ENCODE results near the gene HELT.
"Not testable (repeated sequence)": the region's sequence is repeated elsewhere in the genome, so short reads cannot be mapped to it uniquely, and the experiment has no call there.

HELT gene, protein sequence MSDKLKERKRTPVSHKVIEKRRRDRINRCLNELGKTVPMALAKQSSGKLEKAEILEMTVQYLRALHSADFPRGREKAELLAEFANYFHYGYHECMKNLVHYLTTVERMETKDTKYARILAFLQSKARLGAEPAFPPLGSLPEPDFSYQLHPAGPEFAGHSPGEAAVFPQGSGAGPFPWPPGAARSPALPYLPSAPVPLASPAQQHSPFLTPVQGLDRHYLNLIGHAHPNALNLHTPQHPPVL

DNA sequence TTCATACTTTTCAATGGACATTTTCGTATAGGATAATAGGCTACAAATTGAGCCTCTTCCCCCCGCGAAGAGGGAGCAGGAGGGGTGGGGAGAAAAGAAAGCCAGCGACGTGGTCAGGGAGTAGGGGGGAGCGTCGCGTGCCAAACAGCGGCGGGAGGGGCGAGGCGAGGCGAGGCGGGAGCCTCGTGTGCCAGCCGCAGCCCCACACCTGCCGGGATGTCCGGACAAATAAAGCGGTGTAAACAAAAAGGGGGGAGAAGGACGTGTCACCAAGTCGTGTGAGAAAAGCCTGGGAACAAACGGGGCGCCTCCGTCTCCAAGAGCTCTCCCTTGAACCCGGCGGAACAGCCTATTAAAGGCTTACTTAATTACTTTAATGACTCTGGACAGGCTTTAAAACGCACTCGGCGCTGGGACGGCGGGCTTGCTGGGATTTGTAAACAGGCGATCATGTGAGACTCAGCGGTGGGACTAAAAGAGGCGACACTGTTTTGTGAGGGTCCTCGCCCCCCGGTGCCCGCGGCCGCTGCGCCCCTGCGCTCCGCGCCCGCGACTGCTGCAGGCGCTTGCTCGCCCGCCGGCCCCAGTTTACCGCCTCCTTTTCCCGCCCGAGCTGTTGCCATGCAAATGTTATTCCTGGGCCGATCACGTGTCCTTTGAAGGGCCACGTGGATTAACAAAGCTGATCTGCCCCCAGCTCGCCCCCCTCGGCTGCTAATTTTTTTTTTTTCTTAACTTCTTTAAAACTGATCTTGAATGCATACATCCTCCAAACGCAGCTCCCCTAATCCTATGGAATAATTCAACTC lies at the start of gene HELT:
TSS of gene HELT (plus strand) at position 527 of the 809 bp plus-strand sequence. CDS start 439 bp downstream, outside the sequence.
- TF ChIP-seq, protein P1, sequence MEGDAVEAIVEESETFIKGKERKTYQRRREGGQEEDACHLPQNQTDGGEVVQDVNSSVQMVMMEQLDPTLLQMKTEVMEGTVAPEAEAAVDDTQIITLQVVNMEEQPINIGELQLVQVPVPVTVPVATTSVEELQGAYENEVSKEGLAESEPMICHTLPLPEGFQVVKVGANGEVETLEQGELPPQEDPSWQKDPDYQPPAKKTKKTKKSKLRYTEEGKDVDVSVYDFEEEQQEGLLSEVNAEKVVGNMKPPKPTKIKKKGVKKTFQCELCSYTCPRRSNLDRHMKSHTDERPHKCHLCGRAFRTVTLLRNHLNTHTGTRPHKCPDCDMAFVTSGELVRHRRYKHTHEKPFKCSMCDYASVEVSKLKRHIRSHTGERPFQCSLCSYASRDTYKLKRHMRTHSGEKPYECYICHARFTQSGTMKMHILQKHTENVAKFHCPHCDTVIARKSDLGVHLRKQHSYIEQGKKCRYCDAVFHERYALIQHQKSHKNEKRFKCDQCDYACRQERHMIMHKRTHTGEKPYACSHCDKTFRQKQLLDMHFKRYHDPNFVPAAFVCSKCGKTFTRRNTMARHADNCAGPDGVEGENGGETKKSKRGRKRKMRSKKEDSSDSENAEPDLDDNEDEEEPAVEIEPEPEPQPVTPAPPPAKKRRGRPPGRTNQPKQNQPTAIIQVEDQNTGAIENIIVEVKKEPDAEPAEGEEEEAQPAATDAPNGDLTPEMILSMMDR (IDR thresholded peaks at IDR 0.05; ENCODE audit: low read depth, low read length, missing control alignments): no peak
- H3K4me3 ChIP-seq (replicated peaks; ENCODE audit: low read depth, low read length): no peak within 1 kb of the TSS
- DNase-seq (ENCODE audit: extremely low read depth, low read depth): no peak

DNA sequence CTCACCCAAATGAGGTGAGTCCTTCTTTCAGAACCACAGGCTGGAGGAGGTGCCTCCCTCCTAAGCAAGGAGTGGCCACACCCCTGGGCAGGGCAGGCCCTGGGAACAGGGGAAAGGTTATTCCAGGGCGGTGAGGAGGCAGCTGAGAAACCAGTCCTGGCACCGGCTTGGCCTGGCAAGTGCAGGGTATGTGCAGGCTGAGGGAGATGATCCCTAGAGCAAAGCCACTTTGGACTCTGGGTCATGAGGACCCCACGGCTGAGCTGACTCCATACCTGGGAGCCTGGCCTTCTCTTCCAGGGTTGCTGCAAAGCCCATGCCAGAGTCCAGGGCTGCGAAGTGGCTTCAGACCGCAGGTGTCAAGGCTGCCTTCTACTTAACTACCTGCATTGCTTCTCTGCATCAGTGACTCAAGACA lies 49.5 kb upstream of the HELT start:
- no peak overlapping the region for H3K4me3 ChIP-seq (replicated peaks; ENCODE audit: low read depth, low read length)
- no peak for DNase-seq (ENCODE audit: extremely low read depth, low read depth)
- TF ChIP-seq, protein P1 (IDR thresholded peaks at IDR 0.05; ENCODE audit: low read depth, low read length, missing control alignments): no peak

DNA sequence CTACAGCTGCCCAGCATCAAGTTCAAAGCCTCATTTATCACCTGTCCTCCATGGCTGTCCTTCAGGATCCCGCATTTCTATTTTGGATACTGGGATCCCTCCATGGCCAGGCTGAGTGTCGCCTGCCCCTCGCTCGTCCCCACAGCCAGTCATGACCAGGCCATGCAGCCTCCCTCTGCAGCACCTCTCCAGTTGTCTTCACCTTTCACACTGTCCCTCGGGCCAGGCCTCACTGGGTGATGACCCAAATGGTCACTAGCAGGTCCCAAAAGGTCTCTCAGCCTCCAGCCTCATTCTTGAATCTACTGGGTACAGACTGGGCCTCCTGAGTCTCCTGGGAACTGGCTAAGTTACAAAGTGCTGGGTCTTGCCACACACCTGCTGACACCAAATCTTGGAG lies 48.7 kb upstream of the HELT start:
- no peak overlapping the region for H3K4me3 ChIP-seq (replicated peaks; ENCODE audit: low read depth, low read length)
- TF ChIP-seq, protein P1 (IDR thresholded peaks at IDR 0.05; ENCODE audit: low read depth, low read length, missing control alignments): no peak
- DNase-seq (ENCODE audit: extremely low read depth, low read depth): no peak

DNA sequence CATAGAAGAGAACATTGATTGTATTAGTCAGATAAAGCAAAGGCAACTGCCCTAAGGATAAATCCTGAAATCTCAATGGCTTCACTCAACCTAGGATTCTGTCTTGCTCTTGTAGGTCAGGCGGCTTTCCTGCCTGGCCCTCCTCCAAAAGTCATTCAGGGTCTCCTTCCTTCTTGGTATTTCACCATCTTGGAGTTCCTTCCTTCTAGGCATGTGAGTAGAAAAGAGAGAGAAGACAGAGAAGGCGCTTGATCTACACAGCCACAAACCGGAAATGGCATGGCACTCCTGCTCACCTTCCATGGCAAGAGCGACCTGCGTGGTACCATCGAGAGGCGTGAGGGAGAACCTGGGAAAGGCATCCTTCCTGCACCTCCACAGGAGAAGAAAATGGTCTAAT lies 45.3 kb upstream of the HELT start:
- TF ChIP-seq, protein P1 (IDR thresholded peaks at IDR 0.05; ENCODE audit: low read depth, low read length, missing control alignments): no peak
- DNase-seq (ENCODE audit: extremely low read depth, low read depth): no peak
- no peak overlapping the region for H3K4me3 ChIP-seq (replicated peaks; ENCODE audit: low read depth, low read length)

DNA sequence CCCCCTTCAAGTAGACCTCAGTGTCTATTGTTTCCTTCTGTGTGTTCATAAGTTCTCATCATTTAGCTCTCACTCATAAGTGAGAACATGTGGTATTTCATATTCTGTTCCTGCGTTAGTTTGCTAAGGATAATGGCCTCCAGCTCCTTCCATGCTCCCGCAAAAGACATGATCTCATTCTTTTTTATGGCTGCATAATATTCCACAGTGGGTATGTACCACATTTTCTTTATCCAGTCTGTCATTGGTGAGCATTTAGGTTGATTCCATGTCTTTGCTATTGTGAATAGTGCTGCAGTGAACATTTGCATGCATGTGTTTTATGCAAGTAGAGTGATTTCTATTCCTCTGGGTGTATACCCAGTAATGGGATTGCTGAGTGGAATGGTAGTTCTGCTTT lies 41.9 kb upstream of the HELT start:
- not testable (repeated sequence) for DNase-seq (ENCODE audit: extremely low read depth, low read depth); H3K4me3 ChIP-seq (replicated peaks; ENCODE audit: low read depth, low read length)

DNA sequence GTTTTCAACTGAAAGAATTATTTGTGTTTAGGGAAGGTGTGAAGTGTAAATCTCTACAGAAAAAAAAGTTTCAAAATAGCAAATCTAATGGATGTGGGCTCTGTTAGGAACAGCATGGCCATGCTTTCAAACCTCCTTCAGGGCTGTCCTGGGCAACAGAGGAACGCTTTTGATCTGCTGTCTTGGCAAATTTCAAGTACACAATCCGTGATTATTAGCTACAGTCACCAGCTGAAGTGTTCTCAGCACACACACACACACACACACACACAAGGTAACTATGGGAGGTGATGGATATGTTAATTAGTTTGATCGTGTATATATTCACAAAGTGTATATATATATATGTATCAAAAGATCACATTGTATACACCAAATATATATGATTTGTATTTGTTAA lies 40.5 kb upstream of the HELT start:
- no peak overlapping the region for H3K4me3 ChIP-seq (replicated peaks; ENCODE audit: low read depth, low read length)
- no peak for DNase-seq (ENCODE audit: extremely low read depth, low read depth)
- TF ChIP-seq, protein P1 (IDR thresholded peaks at IDR 0.05; ENCODE audit: low read depth, low read length, missing control alignments): no peak

DNA sequence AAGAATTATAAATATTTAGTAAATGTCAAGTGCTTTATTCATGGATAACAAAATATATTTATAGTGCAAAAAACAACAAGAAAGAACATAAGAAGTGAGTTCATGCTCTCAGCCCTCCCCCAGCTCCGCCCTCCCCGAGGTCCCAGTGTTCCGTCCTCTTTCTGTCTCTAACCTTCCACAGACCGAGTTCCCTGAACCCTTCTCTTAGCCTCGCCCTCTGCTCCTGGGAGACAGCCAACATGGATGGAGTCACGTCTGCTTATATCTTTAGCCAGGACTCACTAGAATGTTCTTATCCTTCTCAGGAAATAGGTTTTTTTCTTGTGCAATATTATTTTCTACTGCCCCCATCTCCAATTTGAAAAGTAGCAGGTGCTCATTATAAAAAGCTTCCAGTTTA lies 40.1 kb upstream of the HELT start:
- TF ChIP-seq, protein P1 (IDR thresholded peaks at IDR 0.05; ENCODE audit: low read depth, low read length, missing control alignments): no peak
- no peak for DNase-seq (ENCODE audit: extremely low read depth, low read depth)

More for the DNA sequence above, 40.1 kb upstream of the HELT start:
- no peak overlapping the region for H3K4me3 ChIP-seq (replicated peaks; ENCODE audit: low read depth, low read length)

All from HFF-Myc (cell line).